ENCODE measurements around the gene GPR162.

DNA sequence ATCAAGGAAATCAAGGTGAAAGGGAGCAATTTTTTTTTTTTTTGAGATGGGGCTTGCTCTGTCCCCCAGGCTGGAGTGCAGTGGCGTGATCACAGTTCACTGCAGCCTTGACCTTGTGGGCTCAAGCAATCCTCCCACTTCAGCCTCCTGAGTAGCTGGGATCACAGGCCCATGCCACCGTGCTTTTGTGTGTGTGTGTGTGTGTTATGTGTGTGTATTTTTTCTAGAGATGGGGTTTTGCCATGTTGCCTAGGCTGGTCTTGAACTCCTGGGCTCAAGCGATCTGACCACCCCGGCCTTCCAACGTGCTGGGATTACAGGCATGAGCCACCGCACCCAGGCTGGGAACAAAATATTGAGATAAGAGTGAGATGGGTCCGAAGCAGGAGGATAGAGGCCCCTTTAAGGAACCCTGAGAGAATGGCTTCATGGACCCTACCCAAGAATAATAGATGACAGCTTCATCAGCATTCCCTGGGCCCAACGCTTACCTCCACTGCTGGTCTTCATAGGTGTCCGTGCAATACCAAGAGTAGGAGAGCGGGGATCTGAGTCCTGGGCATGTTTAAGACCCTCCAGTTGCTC lies 28.4 kb downstream of the GPR162 start:
- TF ChIP-seq SMC3 (IDR thresholded peaks at IDR 0.05): no peak
- TF ChIP-seq, protein P1, sequence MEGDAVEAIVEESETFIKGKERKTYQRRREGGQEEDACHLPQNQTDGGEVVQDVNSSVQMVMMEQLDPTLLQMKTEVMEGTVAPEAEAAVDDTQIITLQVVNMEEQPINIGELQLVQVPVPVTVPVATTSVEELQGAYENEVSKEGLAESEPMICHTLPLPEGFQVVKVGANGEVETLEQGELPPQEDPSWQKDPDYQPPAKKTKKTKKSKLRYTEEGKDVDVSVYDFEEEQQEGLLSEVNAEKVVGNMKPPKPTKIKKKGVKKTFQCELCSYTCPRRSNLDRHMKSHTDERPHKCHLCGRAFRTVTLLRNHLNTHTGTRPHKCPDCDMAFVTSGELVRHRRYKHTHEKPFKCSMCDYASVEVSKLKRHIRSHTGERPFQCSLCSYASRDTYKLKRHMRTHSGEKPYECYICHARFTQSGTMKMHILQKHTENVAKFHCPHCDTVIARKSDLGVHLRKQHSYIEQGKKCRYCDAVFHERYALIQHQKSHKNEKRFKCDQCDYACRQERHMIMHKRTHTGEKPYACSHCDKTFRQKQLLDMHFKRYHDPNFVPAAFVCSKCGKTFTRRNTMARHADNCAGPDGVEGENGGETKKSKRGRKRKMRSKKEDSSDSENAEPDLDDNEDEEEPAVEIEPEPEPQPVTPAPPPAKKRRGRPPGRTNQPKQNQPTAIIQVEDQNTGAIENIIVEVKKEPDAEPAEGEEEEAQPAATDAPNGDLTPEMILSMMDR (IDR thresholded peaks at IDR 0.05): no peak
- TF ChIP-seq RAD21 (conservative IDR thresholded peaks at IDR 0.05 in 1 of 2, IDR thresholded peaks at IDR 0.05 in 1 of 2): no peak
